T-helper 17 cell (primary cell): ENCODE results near the gene UBE4A. TPM values are rescaled to one million over a fixed set of nuclear protein-coding genes. Genes with fewer than 3 reads are reported as not detected.

ENCODE experiments used
- ATAC-seq: fragments of 150-1000 bp; cut with Tn5 transposase; 2 replicates; pipeline ENCODE4 v1.10.0; 2021; ENCODE audit warnings: mild to moderate bottlenecking, moderate library complexity
- DNase-seq, 3 donors: peaks; one replicate each; pipeline versions ENCODE4 v3.0.0 to v3.0.0-alpha.2; 2020 to 2021
- H3K9me3 ChIP-seq: one replicate; pipeline ENCODE4 v1.7.0; 2013; ENCODE audit warnings: low read length, mild to moderate bottlenecking; ENCODE audit not compliant: control insufficient read depth, poor library complexity, severe bottlenecking
- H3K27ac Mint-ChIP-seq: one replicate; pipeline ENCODE4 v1.8.0; 2022; ENCODE audit warnings: mild to moderate bottlenecking, moderate library complexity, mixed read lengths
- H3K27me3 Mint-ChIP-seq: one replicate; pipeline ENCODE4 v1.8.0; 2022; ENCODE audit warnings: mixed read lengths
- H3K36me3 Mint-ChIP-seq: one replicate; pipeline ENCODE4 v1.8.0; 2022; ENCODE audit warnings: low read depth, mixed read lengths
- H3K4me1 Mint-ChIP-seq: one replicate; pipeline ENCODE4 v1.8.0; 2022; ENCODE audit warnings: mild to moderate bottlenecking, mixed read lengths
- H3K4me3 Mint-ChIP-seq: one replicate; pipeline ENCODE4 v1.8.0; 2022; ENCODE audit warnings: mild to moderate bottlenecking, moderate library complexity, mixed read lengths
- total RNA-seq, 4 donors: library from RNA in 2 of 4; stranded (reverse) in 2 of 4; gene quantifications; one replicate each; pipeline ENCODE4 v1.2.3 and lab custom pipeline; 2022 to 2026

Gene UBE4A
- total RNA-seq, 2 donors from 2014 or later, result 39.4 to 43.5 TPM

- ATAC-seq, result no peak
- Mint-ChIP-seq H3K4me3 (peak overlapping the region; percentile 65), H3K36me3 (peaks cover under 1% of the 10 kb centered on the region), H3K27me3 (no peaks in the 10 kb centered on the region), H3K27ac (peak overlapping the region; percentile 96), H3K4me1 (peaks cover 78% of the 10 kb centered on the region)
- DNase-seq, result no peak
- H3K9me3 ChIP-seq, result no peaks in the 10 kb centered on the region
Observed at GRCh38 chr11:118441770-118442275, 82.4 kb downstream of the UBE4A start.

DNA sequence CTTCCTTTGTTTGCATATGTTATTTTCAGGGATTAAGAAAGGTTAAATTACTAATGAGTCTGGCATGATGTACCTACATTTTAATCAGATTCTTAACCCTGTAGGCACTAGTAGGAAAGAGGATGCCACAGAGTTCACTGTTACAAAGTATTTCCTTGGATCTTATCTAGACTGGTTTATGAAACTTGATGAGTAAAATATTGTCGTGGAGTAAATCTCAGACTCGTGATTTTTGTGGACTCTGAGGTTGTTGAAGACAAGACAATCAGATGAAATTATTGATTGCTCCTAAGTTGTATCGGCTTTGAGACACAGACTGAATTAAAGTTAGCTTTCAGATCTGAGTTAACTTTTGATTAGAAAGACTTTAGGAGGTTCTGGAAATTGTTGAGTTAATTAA lies 82.9 kb downstream of the UBE4A start:
- H3K27ac Mint-ChIP-seq, result peak overlapping the region; percentile 96
- peaks cover 3% of the 10 kb centered on the region for H3K36me3 Mint-ChIP-seq
- ATAC-seq, result no peak
- H3K4me1 Mint-ChIP-seq, result peaks cover 78% of the 10 kb centered on the region
- H3K4me3 Mint-ChIP-seq, result peak overlapping the region; percentile 65
- DNase-seq, result no peak
- H3K9me3 ChIP-seq, result no peaks in the 10 kb centered on the region
- no peaks in the 10 kb centered on the region for H3K27me3 Mint-ChIP-seq

GRCh38 chr11:118442908-118443589 lies 83.6 kb downstream of the UBE4A start:
- no peaks in the 10 kb centered on the region for H3K27me3 Mint-ChIP-seq
- peak overlapping the region; percentile 96 for H3K27ac Mint-ChIP-seq
- H3K36me3 Mint-ChIP-seq, result peaks cover 6% of the 10 kb centered on the region
- H3K4me1 Mint-ChIP-seq, result peaks cover 78% of the 10 kb centered on the region
- H3K4me3 Mint-ChIP-seq, result peak overlapping the region; percentile 65
- peak; percentile 4 for ATAC-seq
- H3K9me3 ChIP-seq, result no peaks in the 10 kb centered on the region
- DNase-seq, result no peak

DNA sequence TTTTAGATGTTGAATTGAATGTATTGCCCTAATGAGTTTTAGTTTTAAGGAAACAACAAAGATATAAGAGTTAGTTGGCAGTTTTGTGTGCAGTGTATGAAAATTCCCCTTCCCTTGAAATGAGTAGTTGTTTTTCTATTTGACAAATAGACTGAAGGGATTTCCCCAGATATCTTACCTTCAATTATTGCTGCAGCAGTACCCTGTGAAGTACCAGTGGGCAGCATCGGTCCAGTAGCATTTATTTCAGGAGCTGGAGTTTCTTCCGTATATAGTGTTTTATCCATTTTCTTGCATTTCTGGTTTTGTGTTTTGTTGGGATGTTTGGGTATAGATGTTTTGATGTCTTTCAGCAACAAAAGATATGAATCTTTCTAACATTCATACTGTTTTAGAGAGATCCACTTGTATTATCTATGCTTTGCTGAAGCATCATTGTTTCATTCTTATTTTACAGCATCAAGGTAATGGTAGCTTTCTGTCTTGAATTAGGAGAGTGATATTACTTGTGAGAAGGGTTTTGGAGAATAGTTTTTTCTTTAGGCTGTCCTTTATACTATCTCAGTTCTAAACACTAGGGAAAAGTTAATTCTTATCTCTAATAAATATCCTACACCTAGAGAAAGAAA lies 84.3 kb downstream of the UBE4A start:
- Mint-ChIP-seq H3K4me1 (peaks cover 74% of the 10 kb centered on the region), H3K36me3 (peaks cover 6% of the 10 kb centered on the region), H3K4me3 (peak overlapping the region; percentile 56), H3K27me3 (no peaks in the 10 kb centered on the region), H3K27ac (peak overlapping the region; percentile 96)
- ATAC-seq (peak; percentile 76), DNase-seq (no peak)
- H3K9me3 ChIP-seq, result no peaks in the 10 kb centered on the region

DNA sequence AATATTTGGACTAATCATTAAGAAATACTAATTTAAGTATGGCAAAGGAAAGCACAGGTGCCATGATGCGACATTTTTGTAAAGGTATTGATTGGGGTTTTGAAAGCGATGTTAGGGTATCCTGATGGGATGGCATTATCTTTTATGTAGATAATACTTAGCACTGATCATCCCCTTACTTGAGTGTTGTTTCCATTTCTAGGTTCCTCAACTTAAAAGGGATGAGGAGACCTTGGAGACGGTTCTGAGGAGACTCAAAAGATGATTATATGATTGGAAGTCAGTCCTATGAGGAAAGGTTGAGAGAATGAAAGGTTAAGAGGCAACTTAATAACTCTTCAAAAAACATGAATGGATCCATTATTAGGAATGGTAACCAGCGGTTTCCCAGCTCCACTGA lies 88.0 kb downstream of the UBE4A start:
- peaks cover 58% of the 10 kb centered on the region for H3K4me1 Mint-ChIP-seq
- DNase-seq (no peak), ATAC-seq (no peak)
- peak overlapping the region; percentile 71 for H3K27ac Mint-ChIP-seq
- H3K27me3 Mint-ChIP-seq, result no peaks in the 10 kb centered on the region
- H3K36me3 Mint-ChIP-seq, result peaks cover 6% of the 10 kb centered on the region
- peak overlapping the region; percentile 60 for H3K4me3 Mint-ChIP-seq
- no peaks in the 10 kb centered on the region for H3K9me3 ChIP-seq

DNA sequence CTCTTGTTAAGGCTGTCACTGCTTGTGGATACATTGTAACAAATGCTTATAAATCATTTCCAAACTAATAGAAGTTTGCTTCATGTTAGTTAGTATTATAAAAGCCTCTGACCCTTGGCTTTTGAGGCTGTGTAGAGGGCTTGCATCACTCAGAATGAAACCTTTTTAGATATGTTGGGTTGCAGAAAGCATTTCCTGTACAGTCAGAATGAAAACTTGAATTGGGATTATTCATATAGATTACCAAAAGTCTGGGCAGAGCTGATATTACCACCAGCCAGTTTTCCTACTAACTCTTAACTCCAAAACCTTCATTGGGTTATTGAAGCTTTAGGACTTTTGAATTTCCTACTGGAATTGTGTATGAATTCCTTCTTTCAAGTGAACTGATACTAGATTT lies 88.9 kb downstream of the UBE4A start:
- Mint-ChIP-seq H3K36me3 (peaks cover 10% of the 10 kb centered on the region), H3K4me1 (peaks cover 57% of the 10 kb centered on the region), H3K27me3 (no peaks in the 10 kb centered on the region), H3K27ac (no peak overlapping the region), H3K4me3 (no peak overlapping the region)
- no peaks in the 10 kb centered on the region for H3K9me3 ChIP-seq
- no peak for DNase-seq
- no peak for ATAC-seq

Other genes starting within 250 kb of the UBE4A start
- not detected for gene SCN4B, start 206.8 kb upstream of the UBE4A start, total RNA-seq
- not detected for gene SCN2B, start 183.0 kb upstream of the UBE4A start, total RNA-seq
- 10 to 100 TPM; 79.9 to 84.0 TPM for gene JAML, start 134.6 kb upstream of the UBE4A start, total RNA-seq
- gene MPZL3, start 107.2 kb upstream of the UBE4A start, total RNA-seq, result 10 to 100 TPM; 24.5 to 26.4 TPM
- under 1 TPM; 0.50 to 0.99 TPM for gene MPZL2, start 95.3 kb upstream of the UBE4A start, total RNA-seq
- gene CD3E, start 54.9 kb upstream of the UBE4A start, total RNA-seq, result 100 to 1,000 TPM; 511 to 544 TPM
- gene CD3D, start 16.9 kb upstream of the UBE4A start, total RNA-seq, result 100 to 1,000 TPM; 313 to 354 TPM
- gene CD3G, start 15.3 kb upstream of the UBE4A start, total RNA-seq, result 100 to 1,000 TPM; 156 to 170 TPM
- 100 to 1,000 TPM; 183 to 184 TPM for gene ATP5MG, start 42.0 kb downstream of the UBE4A start, total RNA-seq
- gene KMT2A, start 76.9 kb downstream of the UBE4A start, total RNA-seq, result 100 to 1,000 TPM; 156 to 178 TPM
- gene TTC36, start 167.9 kb downstream of the UBE4A start, total RNA-seq, result under 1 TPM in 1 of 2 donors, not detected in 1; 0.55 TPM
- 1 to 10 TPM; 9.2 to 10.0 TPM for gene TMEM25, start 171.6 kb downstream of the UBE4A start, total RNA-seq
- 1 to 10 TPM; 5.2 to 5.7 TPM for gene IFT46, start 206.3 kb downstream of the UBE4A start, total RNA-seq
- gene ARCN1, start 212.8 kb downstream of the UBE4A start, total RNA-seq, result 10 to 100 TPM; 86.2 to 87.5 TPM
- 1 to 10 TPM; 1.8 to 2.6 TPM for gene PHLDB1, start 248.0 kb downstream of the UBE4A start, total RNA-seq